Heart right ventricle (tissue), 16 donors: ENCODE results near the gene DENND2A. TPM values are rescaled to one million over a fixed set of nuclear protein-coding genes. Genes with fewer than 3 reads are reported as not detected.
"Not testable (repeated sequence)": the region's sequence is repeated elsewhere in the genome, so short reads cannot be mapped to it uniquely, and the experiment has no call there.

Experiments used
- ATAC-seq, 8 donors: fragments of 200-7000 bp; cut with Tn5 transposase; one replicate each; pipeline ENCODE4 v1.9.1; 2020; ENCODE audit warnings: mild to moderate bottlenecking in 8 of 8, moderate library complexity in 8 of 8, moderate number of reproducible peaks in 1 of 8
- DNase-seq, 2 donors: peaks; one replicate each; pipeline ENCODE4 v3.0.0-alpha.2; 2020
- H3K27ac ChIP-seq, 10 donors: fragments of 200-600 bp; sonication (generic) in 2 of 10; one replicate each; pipeline versions ENCODE4 v1.5.0 to v1.8.0; 2020 to 2022; ENCODE audit warnings: mild to moderate bottlenecking in 3 of 10
- H3K27me3 ChIP-seq, 7 donors: fragments of 200-600 bp; one replicate each; pipeline ENCODE4 v1.8.0; 2021 to 2022; ENCODE audit warnings: mild to moderate bottlenecking in 2 of 7
- H3K36me3 ChIP-seq, 9 donors: fragments of 200-600 bp; sonication (generic) in 1 of 9; one replicate each; pipeline versions ENCODE4 v1.5.0 to v1.8.0; 2020 to 2022; ENCODE audit warnings: mild to moderate bottlenecking in 2 of 9
- H3K4me1 ChIP-seq, 9 donors: fragments of 200-600 bp; sonication (generic) in 1 of 9; one replicate each; pipeline versions ENCODE4 v1.5.0 to v1.8.0; 2020 to 2022; ENCODE audit warnings: mild to moderate bottlenecking in 4 of 9
- H3K4me3 ChIP-seq, 10 donors: fragments of 200-600 bp; sonication (generic) in 2 of 10; one replicate each; pipeline versions ENCODE4 v1.5.0 to v1.8.0; 2020 to 2022; ENCODE audit warnings: mild to moderate bottlenecking in 7 of 10, moderate library complexity in 2 of 10
- H3K9me3 ChIP-seq, 11 donors: fragments of 200-600 bp in 10 of 11; sonication (generic) in 2 of 11; one replicate each; pipeline versions ENCODE4 v1.5.0 to v1.8.0; 2013 to 2022; ENCODE audit warnings: mild to moderate bottlenecking in 2 of 11, control low read depth in 1 of 11, moderate library complexity in 1 of 11
- CTCF ChIP-seq, 9 donors: fragments of 200-600 bp; sonication (generic) in 2 of 9; IDR thresholded peaks; one replicate each; pipeline versions ENCODE4 v1.5.0 to v1.8.0; 2021 to 2022; ENCODE audit warnings: antibody characterized with exemption in 9 of 9, mild to moderate bottlenecking in 5 of 9, moderate library complexity in 1 of 9
- WGBS, 2 donors: extraction: QIAGEN DNeasy Blood & Tissue Kit; methylation state at CpG; one replicate each; pipeline ENCODE4 v1.1.7; 2013; ENCODE audit warnings: inconsistent platforms in 1 of 2; 5-methylcytosine and 5-hydroxymethylcytosine counted together
- intact Hi-C, 10 donors: fragments of 100-400 bp; cut with DNase I; formaldehyde crosslinking; loops; one replicate each; pipeline versions ENCODE4 v1.11.1 to v1.14.2; 2022
- polyA plus RNA-seq, 2 donors: library from polyadenylated mRNA; stranded (reverse); fragments of 200-250 nt; gene quantifications; one replicate each; pipeline ENCODE4 v1.2.3, GENCODE V29; 2013
- total RNA-seq, 10 donors: library from RNA; stranded (reverse); fragmentation: NEBNext Ultra II Directional in 3 of 10; extraction: Animal tissue kit (Norgen Biotek cat#: 25700) in 3 of 10; gene quantifications; one replicate each; pipeline versions ENCODE4 v1.2.1 to v1.2.4, GENCODE V29; 2021 to 2023
- donor health status: Arrhythmogenic right ventricular cardiomyopathy.
- donor health status: ischemic (EF 13 %, LVEDD 7.1; RV severe dilation, severe dysfunction).
- donor health status: healthy with polysubstance abuse.
- donor health status: DM: no; HTN: yes; CAD: no.
- donor health status: DM: no; HTN: no; CAD: no.
- donor health status: ischemic (EF 25% LVEDD 6.9; RV normal size, moderate dysfunction).
- donor health status: ischemic (EF 25% LVEDD 5.7; RV mildly dilated, moderate dysfunction).
- donor health status: healthy.
- donor health status: DM: yes; HTN: yes; CAD: no.
- donor health status: Ischemic cardiomyopathy.
- donor health status: ischemic (EF 35%, LVEDD 5.7; RV mildly dilated, moderate dysfunction).
- donor health status: nonischemic (EF 11% LVEDD 7.7; RV severe dilation, severe dysfunction).
- donor health status: DM: yes; HTN: yes; CAD: no.
- donor health status: PGD.
- donor health status: ischemic (EF 29% LVEDD 5.4; RV normal size, mild dysfunction).
- donor health status: nonischemic (EF 23%, LVEDD 6.1; RV moderate dilation, normal function).

Gene DENND2A
- total and polyA plus RNA-seq, 12 donors: 3.8 to 16.9 (median 9.8) TPM

- peaks cover 0 to 95% (median 4%) of the 10 kb centered on the region in 9 donors for H3K36me3 ChIP-seq
- peaks cover 0 to 4% (median 0%) of the 10 kb centered on the region in 9 donors for H3K4me1 ChIP-seq
- intact Hi-C loops: no loop called here
Observed at GRCh38 chr7:140557069-140557468, 83.5 kb downstream of the DENND2A start.

GRCh38 chr7:140553236-140553635 is 87.4 kb downstream of the DENND2A start:
- H3K9me3 ChIP-seq, H3K4me3 ChIP-seq, H3K27me3 ChIP-seq, DNase-seq, intact Hi-C loops, H3K27ac ChIP-seq, ATAC-seq: not testable (repeated sequence)
- Histone ChIP-seq H3K4me1 (peaks cover 0 to 11% (median 0%) of the 10 kb centered on the region in 9 donors), H3K36me3 (peaks cover 0 to 75% (median 4%) of the 10 kb centered on the region in 9 donors)
- 86 to 89% methylated on average over 10 of the region's 10 CpGs for WGBS, 2 donors

More at GRCh38 chr7:140557069-140557468, 83.5 kb downstream of the DENND2A start:
- Histone ChIP-seq H3K4me3 (no peak overlapping the region), H3K27me3 (no peaks in the 10 kb centered on the region), H3K27ac (no peak overlapping the region), H3K9me3 (no peaks in the 10 kb centered on the region)
- DNase-seq (no peak), ATAC-seq (no peak)
- 96 to 97% methylated on average over 6 of the region's 6 CpGs for WGBS, 2 donors
- TF ChIP-seq CTCF (IDR thresholded peaks at IDR 0.05): no peak

GRCh38 chr7:140552240-140552679 is 88.4 kb downstream of the DENND2A start:
- no peaks in the 10 kb centered on the region for H3K27me3 ChIP-seq
- ATAC-seq (no peak), DNase-seq (no peak)
- peak overlapping the region in 1 of 10 donors; percentile 7 for H3K27ac ChIP-seq
- no peak for TF ChIP-seq CTCF (IDR thresholded peaks at IDR 0.05)
- H3K9me3 ChIP-seq: no peaks in the 10 kb centered on the region
- peaks cover 0 to 11% (median 0%) of the 10 kb centered on the region in 9 donors for H3K4me1 ChIP-seq
- no peak overlapping the region for H3K4me3 ChIP-seq
- peaks cover 0 to 74% (median 0%) of the 10 kb centered on the region in 9 donors for H3K36me3 ChIP-seq
- 97 to 98% methylated on average over 4 of the region's 4 CpGs for WGBS, 2 donors
- intact Hi-C loops: no loop called here

GRCh38 chr7:140551355-140552239 is 89.0 kb downstream of the DENND2A start:
- intact Hi-C loops: no loop called here
- H3K4me1 ChIP-seq: peaks cover 0 to 11% (median 0%) of the 10 kb centered on the region in 9 donors
- DNase-seq (no peak), ATAC-seq (peak in 4 of 8 donors; percentile 20 to 53 (median 43))
- H3K36me3 ChIP-seq: peaks cover 0 to 73% (median under 1%) of the 10 kb centered on the region in 9 donors
- WGBS, 2 donors: 76 to 79% methylated on average over 10 of the region's 10 CpGs
- no peak overlapping the region for H3K4me3 ChIP-seq
- no peaks in the 10 kb centered on the region for H3K27me3 ChIP-seq
- peak overlapping the region in 1 of 10 donors; percentile 7 for H3K27ac ChIP-seq
- TF ChIP-seq CTCF (IDR thresholded peaks at IDR 0.05): no peak
- no peaks in the 10 kb centered on the region for H3K9me3 ChIP-seq
